GM19324 (cell line): ENCODE data around the gene FOXA1.

Experiments used
- ATAC-seq: cut with Tn5 transposase; IDR thresholded peaks from one replicate; pipeline ENCODE4 v1.9.1; 2021; ENCODE audit warnings: mild to moderate bottlenecking, moderate library complexity; ENCODE audit not compliant: unreplicated experiment, low FRiP score

FOXA1 gene

DNA sequence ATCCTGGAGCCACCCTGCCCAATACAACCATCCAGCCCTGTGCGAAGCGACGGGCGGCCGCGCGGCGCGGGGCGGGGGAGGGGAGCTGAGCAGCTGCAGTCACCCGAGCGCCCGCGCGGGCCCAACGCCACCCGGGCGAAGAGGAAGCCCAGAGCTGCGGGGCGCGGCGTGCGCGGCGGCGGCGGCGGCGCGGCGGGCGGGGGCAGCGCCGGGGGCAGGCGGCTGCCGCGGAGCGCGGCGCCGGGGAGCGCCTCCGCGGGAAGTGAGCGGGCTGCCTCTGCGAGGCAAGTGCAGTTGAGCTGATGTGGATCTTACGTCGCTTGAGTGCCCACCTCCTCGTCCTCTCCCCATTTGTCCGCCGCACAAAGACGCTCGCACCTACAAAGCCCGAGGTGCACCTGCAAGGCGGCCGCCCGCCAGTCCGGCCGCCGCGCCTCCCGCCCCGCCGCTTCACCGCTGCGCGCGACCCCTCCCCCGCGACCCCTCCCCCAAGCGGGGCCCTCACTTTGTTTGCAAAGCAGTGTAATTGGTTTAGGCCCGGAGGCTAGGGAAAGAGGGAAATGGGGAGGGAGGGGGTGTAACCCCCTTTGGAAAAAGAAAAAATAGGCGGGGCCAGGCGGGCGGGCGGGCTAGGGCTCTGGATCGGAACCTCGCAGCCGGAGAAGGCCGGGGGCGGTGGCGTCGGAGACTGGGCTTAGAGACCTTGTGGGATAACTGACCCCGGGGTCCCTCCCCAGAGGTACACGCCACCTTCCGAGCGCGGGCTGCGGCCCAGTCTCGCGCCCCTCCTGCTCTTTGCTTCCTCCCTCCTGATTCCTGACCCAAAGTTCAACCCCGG, at the start of gene FOXA1, which contains the start of gene TTC6:
FOXA1 (minus strand) TSS at position 279 of the 838 bp plus-strand sequence; CDS start at position 2, 277 bp downstream.
TTC6 (plus strand) TSS at position 659 of the 838 bp plus-strand sequence. CDS start 26,436 bp downstream, outside the sequence.
- ATAC-seq, result no peak

- ATAC-seq, result no peak
Observed at GRCh38 chr14:37643701-37644100, 48.7 kb upstream of the FOXA1 start.

GRCh38 chr14:37642125-37642524, 47.1 kb upstream of the FOXA1 start:
- ATAC-seq, result no peak

DNA sequence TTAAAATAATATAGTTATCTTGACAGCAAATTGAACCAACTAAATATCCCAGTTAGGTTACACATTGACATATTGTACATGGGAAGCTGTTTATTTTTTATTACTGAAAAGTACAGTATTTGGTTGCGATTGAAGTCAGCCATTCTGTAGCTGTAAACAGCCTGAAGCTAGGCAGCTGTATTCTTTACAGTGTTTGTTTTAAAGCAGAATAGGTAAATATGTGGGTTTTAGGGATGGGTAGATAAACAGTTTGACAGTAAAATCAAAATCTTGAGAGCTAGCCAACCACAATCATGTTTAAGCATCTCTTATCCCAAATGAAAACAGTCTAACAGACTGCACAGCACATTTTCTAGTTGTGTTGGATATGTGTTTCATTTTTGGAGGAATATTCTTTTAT, 46.1 kb upstream of the FOXA1 start:
- no peak for ATAC-seq

DNA sequence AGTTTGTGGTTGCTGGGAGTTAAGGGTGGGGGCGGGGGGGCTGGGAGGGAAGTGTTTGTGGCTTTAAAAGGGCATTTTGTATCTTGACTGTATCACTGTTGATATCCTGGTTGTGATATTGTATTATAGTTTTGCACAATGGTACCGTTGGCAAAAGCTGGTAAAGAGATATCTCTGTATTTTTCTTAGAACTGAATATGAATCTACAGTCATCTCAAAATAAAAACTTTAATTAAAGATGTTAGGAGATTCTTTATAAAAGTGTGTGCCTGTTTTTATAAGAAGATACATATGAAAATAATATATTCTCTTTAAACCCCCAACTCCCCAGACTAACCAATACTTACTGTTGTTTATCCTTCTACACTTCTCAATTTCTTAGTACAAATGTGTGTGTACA, 43.5 kb upstream of the FOXA1 start:
- ATAC-seq, result no peak

- ATAC-seq, result no peak
Observed at GRCh38 chr14:37637341-37637740, 42.3 kb upstream of the FOXA1 start.

- no peak for ATAC-seq
Observed at GRCh38 chr14:37625597-37626595, 30.8 kb upstream of the FOXA1 start.

DNA sequence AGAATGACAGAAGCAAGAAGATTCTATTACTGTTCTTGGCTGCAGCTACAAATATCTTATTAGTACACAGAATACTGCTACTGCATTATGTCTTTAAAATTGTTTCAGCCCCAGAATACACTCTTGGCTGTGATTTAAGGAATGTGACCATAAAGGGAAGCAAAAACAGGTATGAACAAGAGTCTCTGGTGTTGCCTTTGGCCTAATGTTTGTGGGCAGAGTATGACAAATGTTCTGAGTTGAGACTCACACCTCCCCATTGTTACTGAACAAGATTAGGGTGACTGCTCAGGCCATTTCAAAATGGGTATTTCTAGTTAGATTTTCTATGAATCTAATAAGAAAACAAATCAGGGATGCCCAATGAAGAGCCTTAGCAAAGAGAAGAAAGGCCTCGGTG, 28.9 kb upstream of the FOXA1 start:
- no peak for ATAC-seq

- no peak for ATAC-seq
Observed at GRCh38 chr14:37623426-37623951, 28.4 kb upstream of the FOXA1 start.

- ATAC-seq, result no peak
Observed at GRCh38 chr14:37622231-37622923, 27.3 kb upstream of the FOXA1 start.

- no peak for ATAC-seq
Observed at GRCh38 chr14:37620856-37621255, 25.8 kb upstream of the FOXA1 start.

- ATAC-seq, result no peak
Observed at GRCh38 chr14:37618498-37619028, 23.5 kb upstream of the FOXA1 start.

- no peak for ATAC-seq
Observed at GRCh38 chr14:37617864-37618365, 22.9 kb upstream of the FOXA1 start.

DNA sequence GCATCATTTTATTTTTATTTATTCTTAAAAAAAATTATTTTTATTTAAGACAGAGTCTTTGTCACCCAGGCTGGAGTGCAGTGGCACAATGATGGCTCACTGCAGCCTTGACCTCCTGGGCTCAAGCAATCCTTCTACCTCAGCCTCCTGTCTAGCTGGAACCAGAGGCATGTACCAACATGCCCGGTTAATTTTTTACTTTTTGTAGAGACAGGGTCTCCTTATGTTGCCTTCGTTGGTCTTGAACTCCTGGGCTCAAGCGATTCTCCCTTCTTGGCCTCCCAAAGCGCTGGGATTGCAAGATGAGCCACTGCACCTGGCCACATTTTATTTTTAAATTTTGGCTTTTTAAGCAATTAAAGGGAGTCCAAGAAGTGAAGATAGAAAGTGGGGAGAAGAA, 21.8 kb upstream of the FOXA1 start:
- no peak for ATAC-seq

GRCh38 chr14:37615582-37616289, 20.7 kb upstream of the FOXA1 start:
- no peak for ATAC-seq

DNA sequence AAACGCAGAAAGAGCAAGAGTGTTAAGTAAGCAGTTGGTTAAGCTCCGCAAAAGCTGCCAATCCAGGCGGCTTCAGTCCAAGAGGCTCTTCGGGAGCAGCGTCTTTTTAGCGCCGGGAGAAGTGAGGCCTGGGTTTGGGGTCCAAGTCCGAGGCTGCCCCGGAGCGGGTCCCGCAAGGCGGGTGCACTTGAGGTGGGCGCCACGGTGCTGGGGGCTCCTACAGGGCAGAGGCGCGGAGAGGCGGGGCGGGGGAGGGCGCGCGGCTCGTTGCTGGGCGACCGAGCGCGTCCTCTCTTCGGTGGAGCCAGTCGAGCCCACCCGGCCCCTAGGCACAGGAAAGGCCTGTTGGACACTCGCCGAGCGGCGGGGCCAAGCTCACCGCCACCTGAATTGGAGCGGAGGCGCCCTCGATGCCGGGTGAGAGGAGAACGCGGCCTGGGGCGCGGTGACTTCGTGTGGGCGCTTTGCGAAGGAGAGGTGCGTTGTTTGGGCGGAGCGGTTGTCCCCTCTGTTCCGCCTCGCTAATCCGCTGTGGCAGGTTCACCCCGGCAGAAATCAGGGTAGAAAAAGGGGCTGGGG, 16.0 kb upstream of the FOXA1 start:
- ATAC-seq, result no peak

- ATAC-seq, result no peak
Observed at GRCh38 chr14:37608649-37609048, 13.6 kb upstream of the FOXA1 start.

DNA sequence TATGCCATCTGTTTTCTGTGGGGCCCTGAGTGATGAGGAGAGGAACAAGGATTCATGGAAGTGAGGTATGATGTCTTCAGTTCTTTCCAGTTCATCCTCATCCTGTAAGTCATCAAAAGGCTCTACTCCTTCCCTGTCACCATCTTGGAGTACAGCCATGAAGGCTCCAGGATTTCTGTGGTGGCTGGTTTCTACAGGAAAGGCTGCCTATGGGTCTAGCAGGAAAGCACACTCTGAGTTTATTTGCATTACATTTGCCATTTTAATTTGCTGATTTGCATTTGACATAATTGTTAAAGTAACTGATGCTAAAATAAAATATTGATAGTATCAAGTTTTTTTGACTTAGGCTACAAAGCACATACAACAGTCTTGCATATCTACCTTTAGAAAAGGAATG, 11.6 kb upstream of the FOXA1 start:
- ATAC-seq, result no peak

DNA sequence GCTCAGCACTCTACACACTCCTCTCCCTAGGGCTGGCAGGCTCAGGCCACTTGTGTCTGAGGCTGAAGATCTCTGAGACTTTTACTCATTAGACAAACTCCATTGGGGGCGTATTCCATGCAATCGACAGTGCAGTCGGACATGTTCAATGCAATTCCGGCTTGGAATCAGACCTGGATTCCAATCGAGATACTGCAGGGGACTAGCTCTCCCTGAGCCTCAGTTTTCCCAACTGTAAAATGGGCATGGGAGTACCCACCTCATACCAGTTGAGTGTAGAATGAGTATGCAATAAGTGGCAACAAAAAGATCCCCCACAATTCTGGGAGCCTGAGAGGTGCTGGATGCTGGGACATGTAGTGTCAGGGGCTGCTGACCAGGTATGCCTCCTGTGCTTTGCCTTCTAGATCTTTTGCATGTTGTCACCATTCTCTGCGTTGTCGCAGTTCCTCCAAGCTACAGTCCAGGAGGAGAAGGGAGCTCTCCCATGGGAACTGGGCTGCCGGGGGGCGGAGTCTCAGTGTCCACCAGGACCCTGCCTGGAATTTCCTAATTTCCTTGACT, 8.7 kb upstream of the FOXA1 start:
- no peak for ATAC-seq
